IPS DF 6.9 (cell line): ENCODE data around the gene UBAC1.

Experiments
- DNase-seq: peaks from one replicate; pipeline ENCODE4 v3.0.0-alpha.2; 2013; ENCODE audit warnings: low read depth, low spot score
- H3K27ac ChIP-seq: one replicate; pipeline ENCODE4 v1.5.1; 2013; ENCODE audit warnings: low read length, control low read depth
- H3K27me3 ChIP-seq: 2 replicates; pipeline ENCODE4 v1.6.1; 2013; ENCODE audit warnings: mild to moderate bottlenecking, low read length; ENCODE audit not compliant: control insufficient read depth, insufficient read depth
- H3K36me3 ChIP-seq: 2 replicates; pipeline ENCODE4 v1.6.1; 2013; ENCODE audit warnings: low read length; ENCODE audit not compliant: control insufficient read depth, insufficient read depth
- H3K4me1 ChIP-seq: 2 replicates; pipeline ENCODE4 v1.6.1; 2013; ENCODE audit warnings: low read length; ENCODE audit not compliant: control insufficient read depth, insufficient read depth
- H3K4me3 ChIP-seq: 2 replicates; pipeline ENCODE4 v1.5.1; 2013; ENCODE audit warnings: mild to moderate bottlenecking, low read length
- H3K9me3 ChIP-seq: 2 replicates; pipeline ENCODE4 v1.6.1; 2013; ENCODE audit warnings: low read length, inconsistent platforms; ENCODE audit not compliant: control insufficient read depth, insufficient read depth
- WGBS: extraction: QIAGEN DNeasy Blood & Tissue Kit; methylation state at CpG from one replicate; pipeline ENCODE4 v1.1.7; 2013; ENCODE audit warnings: mixed read lengths, missing lambda C conversion rate; ENCODE audit not compliant: insufficient read length, insufficient coverage; 5-methylcytosine and 5-hydroxymethylcytosine counted together

The UBAC1 gene

GRCh38 chr9:135993765-135994500 lies 32.8 kb upstream of the UBAC1 start:
- H3K27ac ChIP-seq: no peak overlapping the region
- H3K9me3 ChIP-seq: no peaks in the 10 kb centered on the region
- H3K36me3 ChIP-seq: no peaks in the 10 kb centered on the region
- WGBS: no CpG with 5 or more reads among the region's 27 CpGs
- no peak for DNase-seq
- no peaks in the 10 kb centered on the region for H3K27me3 ChIP-seq
- peaks cover 11% of the 10 kb centered on the region for H3K4me1 ChIP-seq
- no peak overlapping the region for H3K4me3 ChIP-seq

GRCh38 chr9:135993409-135993742 lies 32.2 kb upstream of the UBAC1 start:
- Histone ChIP-seq H3K9me3 (no peaks in the 10 kb centered on the region), H3K36me3 (no peaks in the 10 kb centered on the region), H3K4me3 (no peak overlapping the region), H3K27me3 (no peaks in the 10 kb centered on the region), H3K4me1 (peaks cover 11% of the 10 kb centered on the region), H3K27ac (no peak overlapping the region)
- WGBS: no CpG with 5 or more reads among the region's 13 CpGs
- no peak for DNase-seq

GRCh38 chr9:135992486-135993408 lies 31.6 kb upstream of the UBAC1 start:
- H3K9me3 ChIP-seq: no peaks in the 10 kb centered on the region
- no CpG with 5 or more reads among the region's 32 CpGs for WGBS
- H3K4me1 ChIP-seq: peaks cover 11% of the 10 kb centered on the region
- no peak overlapping the region for H3K4me3 ChIP-seq
- no peaks in the 10 kb centered on the region for H3K36me3 ChIP-seq
- no peaks in the 10 kb centered on the region for H3K27me3 ChIP-seq
- DNase-seq: no peak
- H3K27ac ChIP-seq: no peak overlapping the region

GRCh38 chr9:135991771-135992170 lies 30.6 kb upstream of the UBAC1 start:
- DNase-seq: no peak
- Histone ChIP-seq H3K27ac (no peak overlapping the region), H3K4me3 (no peak overlapping the region), H3K27me3 (no peaks in the 10 kb centered on the region), H3K36me3 (no peaks in the 10 kb centered on the region), H3K9me3 (no peaks in the 10 kb centered on the region), H3K4me1 (peaks cover 11% of the 10 kb centered on the region)
- WGBS: no CpG with 5 or more reads among the region's 18 CpGs

GRCh38 chr9:135990468-135991429 lies 29.6 kb upstream of the UBAC1 start:
- Histone ChIP-seq H3K27me3 (no peaks in the 10 kb centered on the region), H3K9me3 (no peaks in the 10 kb centered on the region), H3K4me3 (no peak overlapping the region), H3K36me3 (no peaks in the 10 kb centered on the region), H3K27ac (no peak overlapping the region), H3K4me1 (peaks cover 11% of the 10 kb centered on the region)
- WGBS: 90% methylated on average over 3 of the region's 21 CpGs
- peak; percentile 76 for DNase-seq

- no peak overlapping the region for H3K27ac ChIP-seq
- peaks cover 11% of the 10 kb centered on the region for H3K4me1 ChIP-seq
- no peak for DNase-seq
- H3K4me3 ChIP-seq: no peak overlapping the region
- no peaks in the 10 kb centered on the region for H3K9me3 ChIP-seq
- no peaks in the 10 kb centered on the region for H3K36me3 ChIP-seq
- H3K27me3 ChIP-seq: no peaks in the 10 kb centered on the region
- no CpG with 5 or more reads among the region's 36 CpGs for WGBS
These were observed 28.7 kb upstream of the UBAC1 start for GRCh38 chr9:135989722-135990467.

GRCh38 chr9:135989157-135989556 lies 28.0 kb upstream of the UBAC1 start:
- WGBS: no CpG with 5 or more reads among the region's 8 CpGs
- no peak overlapping the region for H3K27ac ChIP-seq
- H3K4me3 ChIP-seq: no peak overlapping the region
- H3K9me3 ChIP-seq: no peaks in the 10 kb centered on the region
- no peaks in the 10 kb centered on the region for H3K27me3 ChIP-seq
- no peaks in the 10 kb centered on the region for H3K36me3 ChIP-seq
- peaks cover 9% of the 10 kb centered on the region for H3K4me1 ChIP-seq
- DNase-seq: no peak

- Histone ChIP-seq H3K4me3 (no peak overlapping the region), H3K9me3 (no peaks in the 10 kb centered on the region), H3K27me3 (no peaks in the 10 kb centered on the region), H3K27ac (no peak overlapping the region), H3K4me1 (peaks cover 5% of the 10 kb centered on the region), H3K36me3 (no peaks in the 10 kb centered on the region)
- DNase-seq: no peak
- WGBS: no CpG with 5 or more reads among the region's 17 CpGs
These were observed 27.3 kb upstream of the UBAC1 start for GRCh38 chr9:135988493-135988892.

GRCh38 chr9:135987838-135988404 lies 26.7 kb upstream of the UBAC1 start:
- peaks cover 2% of the 10 kb centered on the region for H3K4me1 ChIP-seq
- no peaks in the 10 kb centered on the region for H3K36me3 ChIP-seq
- no peaks in the 10 kb centered on the region for H3K9me3 ChIP-seq
- H3K27me3 ChIP-seq: no peaks in the 10 kb centered on the region
- no CpG with 5 or more reads among the region's 16 CpGs for WGBS
- H3K4me3 ChIP-seq: no peak overlapping the region
- no peak overlapping the region for H3K27ac ChIP-seq
- DNase-seq: no peak
